ENCODE measurements around the gene FBH1. TPM values are rescaled to one million over a fixed set of nuclear protein-coding genes. Genes with fewer than 3 reads are reported as not detected.

The FBH1 gene
- total RNA-seq, 1 experiment from 2014 or later = 84.0 TPM

DNA sequence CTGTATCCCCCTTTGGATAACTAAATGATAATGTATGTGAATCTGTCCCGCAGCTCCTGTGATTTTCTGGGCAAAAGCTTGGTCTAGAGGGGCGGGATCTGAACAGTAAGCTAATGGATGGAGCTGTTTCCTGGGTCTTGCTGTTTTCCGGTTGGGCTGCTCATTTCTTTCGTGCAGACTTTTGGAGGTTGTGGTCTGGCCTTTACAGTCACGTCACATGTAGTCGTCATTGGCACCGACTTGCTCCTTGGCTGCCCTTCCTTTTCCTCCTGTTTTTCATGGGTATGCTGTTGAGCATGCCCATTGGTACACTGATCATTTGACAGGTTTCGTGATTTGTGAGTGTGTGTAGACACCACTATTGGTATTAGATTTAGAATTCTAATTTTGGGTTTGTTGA is 2.0 kb downstream of the FBH1 start:
- no peak for DNase-seq (ENCODE audit: low spot score)
- Histone ChIP-seq H3K9me3 (ENCODE audit: low read depth, low read length, poor library complexity, severe bottlenecking) (no peaks in the 10 kb centered on the region), H3K36me3 (ENCODE audit: insufficient read depth, low read length, poor library complexity, severe bottlenecking) (peaks cover 40% of the 10 kb centered on the region), H3K4me1 (ENCODE audit: insufficient read depth, low read length, poor library complexity, severe bottlenecking) (peaks cover 11% of the 10 kb centered on the region), H3K27me3 (replicated peaks; ENCODE audit: insufficient read depth, low read depth, low read length, poor library complexity) (no peaks in the 10 kb centered on the region), H3K27ac (ENCODE audit: low read depth, low read length, poor library complexity, severe bottlenecking) (no peak overlapping the region), H3K4me3 (ENCODE audit: low read depth, low read length, poor library complexity, severe bottlenecking) (no peak overlapping the region)
- no peak for TF ChIP-seq EZH2 (IDR thresholded peaks at IDR 0.05; ENCODE audit: borderline replicate concordance, low read depth, low read length, poor library complexity, severe bottlenecking)
- TF ChIP-seq CTCF (conservative IDR thresholded peaks at IDR 0.05; ENCODE audit: low read depth, low read length) = no peak
- BruUV-seq (replicated peaks) = TSS peak; percentile 23
- intact Hi-C loops (cut with micrococcal nuclease; ENCODE audit: unreplicated experiment) = no loop called here
- CTCF ChIA-PET = no interaction called here
- POLR2A ChIA-PET (ENCODE audit: low non-redundant PET) = no interaction called here

DNA sequence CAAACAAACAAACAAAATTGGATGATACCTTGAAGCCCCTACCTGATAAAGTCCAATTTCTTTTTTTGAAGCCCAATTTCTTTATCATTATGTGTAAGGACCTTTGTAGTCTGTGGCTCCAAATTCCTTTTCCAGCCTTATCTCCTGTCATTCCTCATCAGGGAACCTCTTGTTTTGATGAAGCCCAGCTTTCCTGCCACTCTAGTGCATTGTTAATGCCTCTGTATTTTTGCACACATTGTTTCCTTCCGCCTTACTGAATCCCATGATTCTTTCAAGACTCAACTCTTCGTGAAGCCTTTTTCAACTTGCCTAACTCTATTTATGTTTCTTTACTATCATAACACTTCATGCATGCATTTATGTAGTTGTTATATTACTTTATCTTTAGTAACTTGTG is 3.3 kb downstream of the FBH1 start:
- ChIA-PET CTCF (no interaction called here), POLR2A (ENCODE audit: low non-redundant PET) (no interaction called here)
- no TSS peak for BruUV-seq (replicated peaks)
- intact Hi-C loops (cut with micrococcal nuclease; ENCODE audit: unreplicated experiment) = no loop called here
- H3K4me1 ChIP-seq (ENCODE audit: insufficient read depth, low read length, poor library complexity, severe bottlenecking) = peaks cover 4% of the 10 kb centered on the region
- TF ChIP-seq EZH2 (IDR thresholded peaks at IDR 0.05; ENCODE audit: borderline replicate concordance, low read depth, low read length, poor library complexity, severe bottlenecking) = no peak
- TF ChIP-seq CTCF (conservative IDR thresholded peaks at IDR 0.05; ENCODE audit: low read depth, low read length) = no peak
- no peak overlapping the region for H3K4me3 ChIP-seq (ENCODE audit: low read depth, low read length, poor library complexity, severe bottlenecking)
- peaks cover 41% of the 10 kb centered on the region for H3K36me3 ChIP-seq (ENCODE audit: insufficient read depth, low read length, poor library complexity, severe bottlenecking)
- H3K27ac ChIP-seq (ENCODE audit: low read depth, low read length, poor library complexity, severe bottlenecking) = no peak overlapping the region
- no peaks in the 10 kb centered on the region for H3K9me3 ChIP-seq (ENCODE audit: low read depth, low read length, poor library complexity, severe bottlenecking)
- DNase-seq (ENCODE audit: low spot score) = no peak
- H3K27me3 ChIP-seq (replicated peaks; ENCODE audit: insufficient read depth, low read depth, low read length, poor library complexity) = no peaks in the 10 kb centered on the region

GRCh38 chr10:5894403-5894802 is 4.4 kb downstream of the FBH1 start:
- intact Hi-C loops (cut with micrococcal nuclease; ENCODE audit: unreplicated experiment) = no loop called here
- Histone ChIP-seq H3K36me3 (ENCODE audit: insufficient read depth, low read length, poor library complexity, severe bottlenecking) (peaks cover 41% of the 10 kb centered on the region), H3K4me1 (ENCODE audit: insufficient read depth, low read length, poor library complexity, severe bottlenecking) (peaks cover 4% of the 10 kb centered on the region), H3K27ac (ENCODE audit: low read depth, low read length, poor library complexity, severe bottlenecking) (no peak overlapping the region), H3K4me3 (ENCODE audit: low read depth, low read length, poor library complexity, severe bottlenecking) (no peak overlapping the region), H3K27me3 (replicated peaks; ENCODE audit: insufficient read depth, low read depth, low read length, poor library complexity) (no peaks in the 10 kb centered on the region), H3K9me3 (ENCODE audit: low read depth, low read length, poor library complexity, severe bottlenecking) (no peaks in the 10 kb centered on the region)
- ChIA-PET POLR2A (ENCODE audit: low non-redundant PET) (no interaction called here), CTCF (no interaction called here)
- no peak for DNase-seq (ENCODE audit: low spot score)
- no TSS peak for BruUV-seq (replicated peaks)
- TF ChIP-seq CTCF (conservative IDR thresholded peaks at IDR 0.05; ENCODE audit: low read depth, low read length) (no peak), EZH2 (IDR thresholded peaks at IDR 0.05; ENCODE audit: borderline replicate concordance, low read depth, low read length, poor library complexity, severe bottlenecking) (no peak)
